Activated CD4-positive, alpha-beta T cell treated with anti-CD3 and anti-CD28 coated beads for 4 hours (primary cell): Measurements from ENCODE around the gene ITGB6.
"Not testable (repeated sequence)": the region's sequence is repeated elsewhere in the genome, so short reads cannot be mapped to it uniquely, and the experiment has no call there.

ENCODE experiments used
- DNase-seq, 2 donors: peaks; one replicate each; pipeline ENCODE4 v3.0.0-alpha.2; 2020

ITGB6 gene

GRCh38 chr2:160181146-160181836, 18.8 kb downstream of the ITGB6 start:
- DNase-seq: not testable (repeated sequence)

GRCh38 chr2:160180690-160181089, 19.4 kb downstream of the ITGB6 start:
- DNase-seq: not testable (repeated sequence)

GRCh38 chr2:160180172-160180571, 19.9 kb downstream of the ITGB6 start:
- no peak for DNase-seq

GRCh38 chr2:160175169-160176134, 24.6 kb downstream of the ITGB6 start:
- no peak for DNase-seq

GRCh38 chr2:160174322-160174721, 25.8 kb downstream of the ITGB6 start:
- no peak for DNase-seq

GRCh38 chr2:160169988-160170387, 30.1 kb downstream of the ITGB6 start:
- no peak for DNase-seq

GRCh38 chr2:160169471-160169870, 30.6 kb downstream of the ITGB6 start:
- DNase-seq: no peak

- no peak for DNase-seq
These were observed 31.2 kb downstream of the ITGB6 start for GRCh38 chr2:160168878-160169277.

- DNase-seq: no peak
These were observed 32.9 kb downstream of the ITGB6 start for GRCh38 chr2:160167089-160167740.

GRCh38 chr2:160165996-160166395, 34.1 kb downstream of the ITGB6 start:
- no peak for DNase-seq

GRCh38 chr2:160165081-160165480, 35.0 kb downstream of the ITGB6 start:
- DNase-seq: no peak

GRCh38 chr2:160157861-160158829, 41.9 kb downstream of the ITGB6 start:
- DNase-seq: no peak

GRCh38 chr2:160156665-160157064, 43.4 kb downstream of the ITGB6 start:
- DNase-seq: no peak

- DNase-seq: no peak
These were observed 44.0 kb downstream of the ITGB6 start for GRCh38 chr2:160156100-160156499.

GRCh38 chr2:160148419-160148818, 51.7 kb downstream of the ITGB6 start:
- not testable (repeated sequence) for DNase-seq

GRCh38 chr2:160145471-160145870, 54.6 kb downstream of the ITGB6 start:
- no peak for DNase-seq

- no peak for DNase-seq
These were observed 55.6 kb downstream of the ITGB6 start for GRCh38 chr2:160144280-160144990.

GRCh38 chr2:160142472-160142871, 57.6 kb downstream of the ITGB6 start:
- DNase-seq: no peak

GRCh38 chr2:160141912-160142311, 58.2 kb downstream of the ITGB6 start:
- DNase-seq: no peak

GRCh38 chr2:160141419-160141818, 58.7 kb downstream of the ITGB6 start:
- DNase-seq: no peak

GRCh38 chr2:160140471-160140870, 59.6 kb downstream of the ITGB6 start:
- no peak for DNase-seq

- DNase-seq: no peak
These were observed 60.1 kb downstream of the ITGB6 start for GRCh38 chr2:160139991-160140390.
